IMR-90 (cell line): ENCODE results near the gene THRAP3. TPM values are rescaled to one million over a fixed set of nuclear protein-coding genes. Genes with fewer than 3 reads are reported as not detected.

Source experiments
- ATAC-seq: fragments of 200-7000 bp; cut with Tn5 transposase; 2 replicates; pipeline ENCODE4 v1.9.1; 2020; ENCODE audit warnings: low read depth, mild to moderate bottlenecking, moderate library complexity
- BruUV-seq: library from RNA; stranded (reverse); fragments of 400-500 nt; replicated peaks from 2 replicates; lab custom pipeline; 2021; lab: Mats Ljungman, UMichigan
- CTCF ChIA-PET: fragments of 300-600 bp; formaldehyde crosslinking; extraction: SDS; loops from one replicate; lab custom pipeline; 2021; ENCODE audit warnings: antibody characterized with exemption; lab: Yijun Ruan, JAX
- POLR2A ChIA-PET: fragments of 300-600 bp; sonication (Branson Sonifier 250); formaldehyde crosslinking; loops from one replicate; lab custom pipeline; 2022; ENCODE audit warnings: antibody characterized with exemption; ENCODE audit not compliant: unreplicated experiment; lab: Charles Lee
- DNase-seq: peaks from one replicate; pipeline ENCODE4 v3.0.0; 2013
- H2AFZ ChIP-seq: replicated peaks from 2 replicates; pipeline ENCODE3; 2013; ENCODE audit warnings: low read length, mild to moderate bottlenecking; ENCODE audit not compliant: poor library complexity
- H2AK5ac ChIP-seq: 2 replicates; pipeline ENCODE4 v1.6.1; 2013; ENCODE audit warnings: low read depth, low read length, inconsistent platforms
- H2AK9ac ChIP-seq: replicated peaks from 2 replicates; pipeline ENCODE3; 2013; ENCODE audit warnings: mild to moderate bottlenecking, low read depth, low read length, moderate library complexity; ENCODE audit not compliant: poor library complexity
- H2BK120ac ChIP-seq: 2 replicates; pipeline ENCODE4 v1.6.1; 2013; ENCODE audit warnings: low read depth, low read length, inconsistent platforms
- H2BK15ac ChIP-seq: 3 replicates; pipeline ENCODE4 v1.6.1; 2013; ENCODE audit warnings: low read depth, low read length, inconsistent platforms
- H2BK20ac ChIP-seq: 2 replicates; pipeline ENCODE4 v1.6.1; 2013; ENCODE audit warnings: low read depth, mild to moderate bottlenecking, inconsistent platforms, low read length, moderate library complexity
- H2BK5ac ChIP-seq: 2 replicates; pipeline ENCODE4 v1.6.1; 2013; ENCODE audit warnings: mild to moderate bottlenecking, low read depth, low read length, inconsistent platforms; ENCODE audit not compliant: poor library complexity, severe bottlenecking
- H3K14ac ChIP-seq: replicated peaks from 2 replicates; pipeline ENCODE4 v1.6.1; 2013; ENCODE audit warnings: low read depth, low read length, inconsistent platforms
- H3K18ac ChIP-seq: 2 replicates; pipeline ENCODE4 v1.6.1; 2013; ENCODE audit warnings: low read depth, low read length, control low read depth
- H3K23ac ChIP-seq: 2 replicates; pipeline ENCODE4 v1.6.1; 2013; ENCODE audit warnings: low read depth, low read length, inconsistent platforms
- H3K27ac ChIP-seq: 2 replicates; pipeline ENCODE4 v1.5.1; 2013; ENCODE audit warnings: mild to moderate bottlenecking, control low read depth, low read length; ENCODE audit not compliant: insufficient read depth
- H3K27me3 ChIP-seq: 2 replicates; pipeline ENCODE4 v1.6.1; 2013; ENCODE audit warnings: low read length; ENCODE audit not compliant: control insufficient read depth, insufficient read depth
- H3K36me3 ChIP-seq: 2 replicates; pipeline ENCODE4 v1.6.1; 2013; ENCODE audit warnings: low read length, mixed read lengths; ENCODE audit not compliant: control insufficient read depth, insufficient read depth
- H3K4ac ChIP-seq: 2 replicates; pipeline ENCODE4 v1.6.1; 2013; ENCODE audit warnings: low read depth, low read length, inconsistent platforms
- H3K4me1 ChIP-seq: 2 replicates; pipeline ENCODE4 v1.6.1; 2013; ENCODE audit warnings: low read length, mixed read lengths; ENCODE audit not compliant: control insufficient read depth, insufficient read depth
- H3K4me2 ChIP-seq: 2 replicates; pipeline ENCODE4 v1.6.1; 2013; ENCODE audit warnings: low read depth, mild to moderate bottlenecking, control low read depth, low read length, moderate library complexity
- H3K4me3 ChIP-seq: 2 replicates; pipeline ENCODE4 v1.5.1; 2013; ENCODE audit warnings: low read depth, mild to moderate bottlenecking, control low read depth, low read length, moderate library complexity; ENCODE audit not compliant: insufficient read depth
- H3K56ac ChIP-seq: 2 replicates; pipeline ENCODE4 v1.6.1; 2013; ENCODE audit warnings: low read length, inconsistent platforms; ENCODE audit not compliant: insufficient read depth; ENCODE audit errors: extremely low read depth
- H3K79me1 ChIP-seq, 2 experiments: 2 replicates each; pipeline ENCODE4 v1.6.1; 2013; ENCODE audit warnings: low read length in 2 of 2, inconsistent platforms in 1 of 2, low read depth in 1 of 2
- H3K9ac ChIP-seq: 2 replicates; pipeline ENCODE4 v1.6.1; 2013; ENCODE audit warnings: low read depth, low read length, control low read depth
- H3K9me1 ChIP-seq: 2 replicates; pipeline ENCODE4 v1.6.1; 2013; ENCODE audit warnings: low read length, inconsistent platforms; ENCODE audit not compliant: insufficient read depth
- H3K9me3 ChIP-seq: 2 replicates; pipeline ENCODE4 v1.6.1; 2013; ENCODE audit warnings: low read length; ENCODE audit not compliant: control insufficient read depth, insufficient read depth
- H4K20me1 ChIP-seq: 2 replicates; pipeline ENCODE4 v1.6.1; 2013; ENCODE audit warnings: low read length, inconsistent platforms; ENCODE audit not compliant: insufficient read depth
- H4K5ac ChIP-seq: 2 replicates; pipeline ENCODE4 v1.6.1; 2013; ENCODE audit warnings: mild to moderate bottlenecking, low read depth, low read length, control low read depth
- H4K8ac ChIP-seq, 2 experiments: 2 replicates each; pipeline ENCODE4 v1.6.1; 2013; ENCODE audit warnings: low read depth in 2 of 2, low read length in 2 of 2, control low read depth in 1 of 2, inconsistent platforms in 1 of 2
- H4K91ac ChIP-seq: 2 replicates; pipeline ENCODE4 v1.6.1; 2013; ENCODE audit warnings: low read depth, low read length, inconsistent platforms; ENCODE audit not compliant: insufficient read depth
- BHLHE40 ChIP-seq: fragments of 150-350 bp; IDR thresholded peaks from 2 replicates; pipeline ENCODE4 v1.6.1; 2016; ENCODE audit warnings: mild to moderate bottlenecking, low read depth, low read length
- CTCF ChIP-seq: conservative IDR thresholded peaks from 2 replicates; pipeline ENCODE4 v1.5.1; 2012; ENCODE audit warnings: mild to moderate bottlenecking, low read depth, low read length, improper control_type of control experiment
- FOS ChIP-seq: fragments of 150-350 bp; IDR thresholded peaks from 2 replicates; pipeline ENCODE4 v1.6.1; 2016; ENCODE audit warnings: low read depth, low read length
- NFE2L2 ChIP-seq: fragments of 150-350 bp; IDR thresholded peaks from 2 replicates; pipeline ENCODE4 v1.6.1; 2016; ENCODE audit warnings: low read depth, mild to moderate bottlenecking, low read length
- POLR2A ChIP-seq: IDR thresholded peaks from 2 replicates; pipeline ENCODE4 v1.6.1; 2012; ENCODE audit warnings: mild to moderate bottlenecking, low read depth, low read length
- WGBS, 2 experiments: methylation state at CpG; one replicate each; pipeline versions ENCODE4 v1.1.5 to v1.1.7; 2013; ENCODE audit warnings: missing lambda C conversion rate in 2 of 2; ENCODE audit not compliant: insufficient read length in 1 of 2; ENCODE audit errors: extremely low coverage in 2 of 2; 5-methylcytosine and 5-hydroxymethylcytosine counted together
- dilution Hi-C: fragments of 300-500 bp; cut with HindIII; formaldehyde crosslinking; loops from one replicate; pipeline ENCODE4 v1.14.3; 2018; ENCODE audit warnings: low sequenced_read_pairs; ENCODE audit not compliant: unreplicated experiment
- in situ Hi-C: fragments of 300-500 bp; cut with MboI; formaldehyde crosslinking; loops from 3 replicates; pipeline ENCODE4 v1.14.3; 2019; ENCODE audit warnings: low sequenced_read_pairs, inconsistent platforms, mixed read lengths
- intact Hi-C: fragments of 100-400 bp; cut with micrococcal nuclease; formaldehyde crosslinking; loops from 2 replicates; pipeline ENCODE4 v1.10.0; 2022
- polyA plus RNA-seq, 3 experiments: library from polyadenylated mRNA; depleted of rRNA; stranded (reverse); fragments of >200 nt; gene quantifications; 2 replicates each; pipeline ENCODE4 v1.2.3, GENCODE V29; 2012; ENCODE audit warnings: low replicate concordance in 1 of 3
- total RNA-seq: library from RNA; depleted of rRNA; stranded (reverse); fragments of >200 nt; gene quantifications from 2 replicates; pipeline ENCODE4 v1.2.3, GENCODE V29; 2012
- TF ChIP-seq, protein P1 (sequence below): fragments of 150-350 bp; IDR thresholded peaks from 2 replicates; pipeline ENCODE4 v1.6.1; 2016; ENCODE audit warnings: low read depth, mild to moderate bottlenecking, low read length, moderate library complexity, borderline replicate concordance

THRAP3 gene
- total and polyA plus RNA-seq, 2 of the 4 experiments (the other 2 are of a cell fraction) = 60.6 to 66.5 TPM

GRCh38 chr1:36253161-36253862 is 29.1 kb downstream of the THRAP3 start:
- Histone ChIP-seq H3K36me3 (peaks cover 2% of the 10 kb centered on the region), H3K14ac (no peak overlapping the region), H2AK9ac (no peak overlapping the region), H3K9me1 (peaks cover 30% of the 10 kb centered on the region), H3K18ac (no peak overlapping the region), H3K9me3 (no peaks in the 10 kb centered on the region), H2AFZ (no peak overlapping the region), H2BK15ac (no peak overlapping the region), H4K91ac (no peak overlapping the region), H3K4me1 (peaks cover 21% of the 10 kb centered on the region), H3K23ac (no peak overlapping the region), H4K5ac (no peak overlapping the region), H3K9ac (no peak overlapping the region), H4K20me1 (peaks cover 94% of the 10 kb centered on the region), H4K8ac (no peak overlapping the region), H2BK5ac (no peak overlapping the region), H3K27ac (no peak overlapping the region), H3K27me3 (no peaks in the 10 kb centered on the region), H3K4me3 (no peak overlapping the region), H3K4me2 (no peak overlapping the region), H2BK20ac (no peak overlapping the region), H2BK120ac (no peak overlapping the region), H3K4ac (no peak overlapping the region), H3K79me1 (peaks cover 0 to 72% of the 10 kb centered on the region in 2 experiments; a peak in 3 of 4 replicates), H3K56ac (no peak overlapping the region), H2AK5ac (no peak overlapping the region)
- intact Hi-C loops = no loop called here
- in situ Hi-C loops = no loop called here
- dilution Hi-C loops = no loop called here
- DNase-seq = peak; percentile 50
- ChIA-PET CTCF (no interaction called here), POLR2A (interaction anchor here (0.6 kb wide), 1 partner anchor 105 kb away, joined by 4 read pairs; no protein-coding TSS in a partner anchor)
- no TSS peak for BruUV-seq
- ATAC-seq = no peak
- TF ChIP-seq FOS (no peak), BHLHE40 (no peak), NFE2L2 (no peak), CTCF (no peak), POLR2A (no peak)
- TF ChIP-seq, protein P1, sequence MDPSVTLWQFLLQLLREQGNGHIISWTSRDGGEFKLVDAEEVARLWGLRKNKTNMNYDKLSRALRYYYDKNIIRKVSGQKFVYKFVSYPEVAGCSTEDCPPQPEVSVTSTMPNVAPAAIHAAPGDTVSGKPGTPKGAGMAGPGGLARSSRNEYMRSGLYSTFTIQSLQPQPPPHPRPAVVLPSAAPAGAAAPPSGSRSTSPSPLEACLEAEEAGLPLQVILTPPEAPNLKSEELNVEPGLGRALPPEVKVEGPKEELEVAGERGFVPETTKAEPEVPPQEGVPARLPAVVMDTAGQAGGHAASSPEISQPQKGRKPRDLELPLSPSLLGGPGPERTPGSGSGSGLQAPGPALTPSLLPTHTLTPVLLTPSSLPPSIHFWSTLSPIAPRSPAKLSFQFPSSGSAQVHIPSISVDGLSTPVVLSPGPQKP = no peak
- no CpG with 5 or more reads among the region's 5 CpGs for WGBS, 2 experiments
